K562 (cell line): Measurements from ENCODE around the gene RHEBL1. TPM values are rescaled to one million over a fixed set of nuclear protein-coding genes. Genes with fewer than 3 reads are reported as not detected.
A peak's percentile ranks its signal among the peaks of the same experiment; 100 is the strongest.

Experiments
- ARNT ChIP-seq, 2 experiments: fragments of 450-650 bp; IDR thresholded peaks; 2 replicates each; pipeline ENCODE4 v1.6.1; 2016; ENCODE audit warnings: mild to moderate bottlenecking in 1 of 2
- ATF1 ChIP-seq, 2 experiments: fragments of 450-650 bp in 1 of 2; IDR thresholded peaks; 2 replicates each; pipeline ENCODE4 v1.6.1; 2016; ENCODE audit warnings: missing compliant biosample characterization in 1 of 2, missing genetic modification characterization in 1 of 2
- CBFA2T2 ChIP-seq: fragments of 450-650 bp; conservative IDR thresholded peaks from 2 replicates; pipeline ENCODE4 v1.6.1; 2017; ENCODE audit warnings: mild to moderate bottlenecking
- EP400 ChIP-seq: fragments of 450-650 bp; IDR thresholded peaks from 2 replicates; pipeline ENCODE4 v1.6.1; 2017; ENCODE audit warnings: antibody characterized with exemption, mild to moderate bottlenecking, moderate library complexity
- GATA2 ChIP-seq: sonication (generic); formaldehyde crosslinking; IDR thresholded peaks from 2 replicates; pipeline ENCODE4 v1.4.0; 2020; ENCODE audit warnings: mild to moderate bottlenecking, missing genetic modification reagents
- HEY1 ChIP-seq: fragments of 250-450 bp; sonication (Bioruptor Pico); IDR thresholded peaks from 2 replicates; pipeline ENCODE4 v1.5.0; 2020; ENCODE audit warnings: mild to moderate bottlenecking, moderate library complexity, borderline replicate concordance
- KDM2B ChIP-seq: fragments of 250-450 bp; sonication (Bioruptor Pico); IDR thresholded peaks from 2 replicates; pipeline ENCODE4 v1.8.0; 2021; ENCODE audit warnings: mild to moderate bottlenecking, moderate library complexity
- MAFG ChIP-seq: fragments of 450-650 bp; conservative IDR thresholded peaks from 2 replicates; pipeline ENCODE4 v1.6.1; 2016; ENCODE audit warnings: missing genetic modification characterization, missing compliant biosample characterization
- MEIS2 ChIP-seq: fragments of 450-650 bp; IDR thresholded peaks from 2 replicates; pipeline ENCODE4 v1.6.1; 2014; ENCODE audit warnings: mild to moderate bottlenecking; ENCODE audit not compliant: partially characterized antibody
- NR2C2 ChIP-seq, 2 experiments: fragments of 200-800 bp in 1 of 2; sonication (Bioruptor generic) in 1 of 2; sonication (generic) in 1 of 2; formaldehyde crosslinking in 1 of 2; IDR thresholded peaks; 2 replicates each; pipeline versions ENCODE4 v1.6.1 to v1.8.0; 2016 to 2022; ENCODE audit warnings: mild to moderate bottlenecking in 1 of 2, missing compliant biosample characterization in 1 of 2, missing genetic modification characterization in 1 of 2, missing genetic modification reagents in 1 of 2
- RBM22 ChIP-seq: fragments of 200-400 bp; formaldehyde crosslinking; IDR thresholded peaks from 2 replicates; pipeline ENCODE4 v1.6.1; 2018; ENCODE audit warnings: low read length, low read depth; ENCODE audit not compliant: poor library complexity, severe bottlenecking
- SMC3 ChIP-seq: conservative IDR thresholded peaks from 2 replicates; pipeline ENCODE4 v1.6.1; 2011; ENCODE audit warnings: low read depth, low read length, improper control_type of control experiment; ENCODE audit not compliant: insufficient read depth
- TCF7 ChIP-seq: sonication (generic); IDR thresholded peaks from 2 replicates; pipeline ENCODE4 v1.6.1; 2016; ENCODE audit warnings: antibody characterized with exemption, borderline replicate concordance
- TCF7L2 ChIP-seq: fragments of 150-350 bp; IDR thresholded peaks from 2 replicates; pipeline ENCODE4 v1.6.1; 2016; ENCODE audit warnings: low read depth, mild to moderate bottlenecking, low read length, moderate library complexity
- ZNF316 ChIP-seq: fragments of 450-650 bp; IDR thresholded peaks from 2 replicates; pipeline ENCODE4 v1.6.1; 2016
- ZNF347 ChIP-seq: fragments of 450-650 bp; formaldehyde crosslinking; IDR thresholded peaks from 2 replicates; pipeline ENCODE4 v1.4.0; 2020; ENCODE audit warnings: low read depth, mild to moderate bottlenecking, moderate library complexity
- polyA plus RNA-seq, 8 experiments: library from polyadenylated mRNA; depleted of rRNA in 4 of 8; stranded (reverse) in 5 of 8; unstranded in 3 of 8; fragments of >200 nt; fragmentation: Nextera tagmentation in 2 of 8; fragmentation: Illumina TruSeq in 1 of 8; extraction: Ambion mirVana in 2 of 8; extraction: Trizol in 1 of 8; gene quantifications; 2 replicates each; pipeline versions ENCODE4 v1.2.1 to v1.2.3, GENCODE V29; 2011 to 2014; ENCODE audit warnings: inconsistent platforms in 1 of 8, missing spikeins in 1 of 8
- total RNA-seq, 7 experiments: library from RNA; depleted of rRNA in 6 of 7; stranded (reverse); fragments of >200 nt in 6 of 7; fragmentation: Illumina TruSeq in 2 of 7; extraction: Trizol in 2 of 7; gene quantifications; 2 replicates each; pipeline versions ENCODE4 v1.2.1 to v1.2.3, GENCODE V29; 2011 to 2021; ENCODE audit warnings: low replicate concordance in 1 of 7
- TF ChIP-seq, protein P1 (sequence below): fragments of 450-650 bp; IDR thresholded peaks from 2 replicates; pipeline ENCODE4 v1.6.1; 2018; ENCODE audit not compliant: partially characterized antibody
- TF ChIP-seq, protein P2 (sequence below): sonication (generic); formaldehyde crosslinking; IDR thresholded peaks from 2 replicates; pipeline ENCODE4 v1.8.1; 2023; ENCODE audit warnings: mild to moderate bottlenecking, missing genetic modification reagents
- TF ChIP-seq, protein P3 (sequence below), 3 experiments: IDR thresholded peaks in 2 of 3; conservative IDR thresholded peaks in 1 of 3; 2 replicates each; pipeline ENCODE4 v1.5.1; 2011 to 2012; ENCODE audit warnings: low read length in 3 of 3, mild to moderate bottlenecking in 3 of 3, control low read depth in 2 of 3, improper control_type of control experiment in 1 of 3, inconsistent platforms in 1 of 3, low read depth in 1 of 3, mixed read lengths in 1 of 3, moderate library complexity in 1 of 3; ENCODE audit not compliant: insufficient read depth in 2 of 3

Gene RHEBL1
- total and polyA plus RNA-seq, 9 of the 15 experiments (the other 6 are each of a cell fraction or from before 2014, with no cell fraction given) = 4.3 to 36.1 (median 8.2) TPM

GRCh38 chr12:49092086-49092815 lies 22.5 kb upstream of the RHEBL1 start (continued):
- TF ChIP-seq, protein P1, sequence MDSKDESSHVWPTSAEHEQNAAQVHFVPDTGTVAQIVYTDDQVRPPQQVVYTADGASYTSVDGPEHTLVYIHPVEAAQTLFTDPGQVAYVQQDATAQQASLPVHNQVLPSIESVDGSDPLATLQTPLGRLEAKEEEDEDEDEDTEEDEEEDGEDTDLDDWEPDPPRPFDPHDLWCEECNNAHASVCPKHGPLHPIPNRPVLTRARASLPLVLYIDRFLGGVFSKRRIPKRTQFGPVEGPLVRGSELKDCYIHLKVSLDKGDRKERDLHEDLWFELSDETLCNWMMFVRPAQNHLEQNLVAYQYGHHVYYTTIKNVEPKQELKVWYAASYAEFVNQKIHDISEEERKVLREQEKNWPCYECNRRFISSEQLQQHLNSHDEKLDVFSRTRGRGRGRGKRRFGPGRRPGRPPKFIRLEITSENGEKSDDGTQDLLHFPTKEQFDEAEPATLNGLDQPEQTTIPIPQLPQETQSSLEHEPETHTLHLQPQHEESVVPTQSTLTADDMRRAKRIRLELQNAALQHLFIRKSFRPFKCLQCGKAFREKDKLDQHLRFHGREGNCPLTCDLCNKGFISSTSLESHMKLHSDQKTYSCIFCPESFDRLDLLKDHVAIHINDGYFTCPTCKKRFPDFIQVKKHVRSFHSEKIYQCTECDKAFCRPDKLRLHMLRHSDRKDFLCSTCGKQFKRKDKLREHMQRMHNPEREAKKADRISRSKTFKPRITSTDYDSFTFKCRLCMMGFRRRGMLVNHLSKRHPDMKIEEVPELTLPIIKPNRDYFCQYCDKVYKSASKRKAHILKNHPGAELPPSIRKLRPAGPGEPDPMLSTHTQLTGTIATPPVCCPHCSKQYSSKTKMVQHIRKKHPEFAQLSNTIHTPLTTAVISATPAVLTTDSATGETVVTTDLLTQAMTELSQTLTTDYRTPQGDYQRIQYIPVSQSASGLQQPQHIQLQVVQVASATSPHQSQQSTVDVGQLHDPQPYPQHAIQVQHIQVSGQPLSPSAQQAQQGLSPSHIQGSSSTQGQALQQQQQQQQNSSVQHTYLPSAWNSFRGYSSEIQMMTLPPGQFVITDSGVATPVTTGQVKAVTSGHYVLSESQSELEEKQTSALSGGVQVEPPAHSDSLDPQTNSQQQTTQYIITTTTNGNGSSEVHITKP = peak; percentile 99
- TF ChIP-seq CBFA2T2 (peak; percentile 90), MEIS2 (peak; percentile 44), ATF1 (CRISPR knock-in tag; IDR thresholded peaks at IDR 0.05) (no peak), ATF1 (tag; IDR thresholded peaks at IDR 0.05) (peak; percentile 64), SMC3 (peak; percentile 58; the same call in 1 of the 2 replicates), MAFG (tag) (no peak), ARNT (IDR thresholded peaks at IDR 0.05) (peak; percentile 88 to 99), NR2C2 (CRISPR knock-in tag; IDR thresholded peaks at IDR 0.05) (peak; percentile 81; the same call in 1 of the 2 replicates), NR2C2 (tag; IDR thresholded peaks at IDR 0.05) (peak; percentile 94), KDM2B (CRISPR knock-in tag) (0 out of 2 replicates have a peak, but pooled peaks have one; percentile 76), ZNF347 (CRISPR knock-in tag) (no peak), GATA2 (peak; percentile 99), TCF7 (peak; percentile 81; the same call in 1 of the 2 replicates), ZNF316 (no peak), EP400 (peak; percentile 85), HEY1 (CRISPR knock-in tag) (peak; percentile 67; the same call in 1 of the 2 replicates), TCF7L2 (peak; percentile 79), RBM22 (no peak)
- TF ChIP-seq, protein P2, sequence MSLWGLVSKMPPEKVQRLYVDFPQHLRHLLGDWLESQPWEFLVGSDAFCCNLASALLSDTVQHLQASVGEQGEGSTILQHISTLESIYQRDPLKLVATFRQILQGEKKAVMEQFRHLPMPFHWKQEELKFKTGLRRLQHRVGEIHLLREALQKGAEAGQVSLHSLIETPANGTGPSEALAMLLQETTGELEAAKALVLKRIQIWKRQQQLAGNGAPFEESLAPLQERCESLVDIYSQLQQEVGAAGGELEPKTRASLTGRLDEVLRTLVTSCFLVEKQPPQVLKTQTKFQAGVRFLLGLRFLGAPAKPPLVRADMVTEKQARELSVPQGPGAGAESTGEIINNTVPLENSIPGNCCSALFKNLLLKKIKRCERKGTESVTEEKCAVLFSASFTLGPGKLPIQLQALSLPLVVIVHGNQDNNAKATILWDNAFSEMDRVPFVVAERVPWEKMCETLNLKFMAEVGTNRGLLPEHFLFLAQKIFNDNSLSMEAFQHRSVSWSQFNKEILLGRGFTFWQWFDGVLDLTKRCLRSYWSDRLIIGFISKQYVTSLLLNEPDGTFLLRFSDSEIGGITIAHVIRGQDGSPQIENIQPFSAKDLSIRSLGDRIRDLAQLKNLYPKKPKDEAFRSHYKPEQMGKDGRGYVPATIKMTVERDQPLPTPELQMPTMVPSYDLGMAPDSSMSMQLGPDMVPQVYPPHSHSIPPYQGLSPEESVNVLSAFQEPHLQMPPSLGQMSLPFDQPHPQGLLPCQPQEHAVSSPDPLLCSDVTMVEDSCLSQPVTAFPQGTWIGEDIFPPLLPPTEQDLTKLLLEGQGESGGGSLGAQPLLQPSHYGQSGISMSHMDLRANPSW (CRISPR knock-in tag) = peak; percentile 52; the same call in 1 of the 2 replicates
- TF ChIP-seq, protein P3, sequence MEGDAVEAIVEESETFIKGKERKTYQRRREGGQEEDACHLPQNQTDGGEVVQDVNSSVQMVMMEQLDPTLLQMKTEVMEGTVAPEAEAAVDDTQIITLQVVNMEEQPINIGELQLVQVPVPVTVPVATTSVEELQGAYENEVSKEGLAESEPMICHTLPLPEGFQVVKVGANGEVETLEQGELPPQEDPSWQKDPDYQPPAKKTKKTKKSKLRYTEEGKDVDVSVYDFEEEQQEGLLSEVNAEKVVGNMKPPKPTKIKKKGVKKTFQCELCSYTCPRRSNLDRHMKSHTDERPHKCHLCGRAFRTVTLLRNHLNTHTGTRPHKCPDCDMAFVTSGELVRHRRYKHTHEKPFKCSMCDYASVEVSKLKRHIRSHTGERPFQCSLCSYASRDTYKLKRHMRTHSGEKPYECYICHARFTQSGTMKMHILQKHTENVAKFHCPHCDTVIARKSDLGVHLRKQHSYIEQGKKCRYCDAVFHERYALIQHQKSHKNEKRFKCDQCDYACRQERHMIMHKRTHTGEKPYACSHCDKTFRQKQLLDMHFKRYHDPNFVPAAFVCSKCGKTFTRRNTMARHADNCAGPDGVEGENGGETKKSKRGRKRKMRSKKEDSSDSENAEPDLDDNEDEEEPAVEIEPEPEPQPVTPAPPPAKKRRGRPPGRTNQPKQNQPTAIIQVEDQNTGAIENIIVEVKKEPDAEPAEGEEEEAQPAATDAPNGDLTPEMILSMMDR (IDR thresholded peaks at IDR 0.05 in 2 of 3, conservative IDR thresholded peaks at IDR 0.05 in 1 of 3; ENCODE audit: insufficient read depth in 2 of 3, low read depth in 1 of 3, low read length in 3 of 3) = peak; percentile 84 to 91 (median 85)
